ENCODE results near the gene VPREB3.
A peak's percentile ranks its signal among the peaks of the same experiment; 100 is the strongest.

Gene VPREB3

DNA sequence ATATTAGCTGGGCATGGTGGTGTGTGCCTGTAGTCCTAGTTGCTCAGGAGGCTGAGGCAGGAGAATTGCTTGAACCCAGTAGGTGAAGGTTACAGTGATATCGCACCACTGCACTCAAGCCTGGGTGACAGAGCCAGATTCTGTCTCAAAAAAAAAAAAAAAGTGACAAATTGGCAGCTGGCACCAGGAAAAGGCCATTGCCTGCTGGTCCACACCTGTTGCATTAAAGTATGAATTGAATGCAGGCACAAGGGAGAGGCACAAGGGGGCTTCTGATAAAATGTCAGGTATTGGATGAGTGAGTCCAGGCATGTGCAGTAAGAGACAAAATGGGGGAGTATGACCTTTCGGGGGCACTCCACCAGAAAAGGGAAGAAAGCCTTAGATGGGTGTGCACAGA lies 31.5 kb downstream of the VPREB3 start:
- DNase-seq, result no peak

DNA sequence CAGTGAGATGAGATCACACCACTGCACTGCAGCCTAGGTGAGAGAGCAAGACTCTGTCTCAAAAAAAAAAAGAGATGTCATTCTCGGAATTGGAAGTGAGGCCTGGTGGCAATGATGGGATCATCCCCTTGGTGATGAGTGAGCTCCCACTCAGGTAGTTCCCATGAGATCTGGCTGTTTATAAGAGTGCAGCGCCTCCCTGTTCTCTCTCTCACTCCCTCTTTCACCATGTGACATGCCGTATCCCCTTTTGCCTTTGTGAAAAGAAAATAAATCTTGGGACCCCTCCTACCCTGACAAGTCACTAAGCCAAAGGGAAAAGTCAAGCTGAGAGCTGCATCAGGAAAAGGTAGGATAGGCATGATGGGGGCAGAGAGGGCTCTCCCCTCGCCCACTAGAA lies 32.1 kb downstream of the VPREB3 start:
- no peak for DNase-seq

DNA sequence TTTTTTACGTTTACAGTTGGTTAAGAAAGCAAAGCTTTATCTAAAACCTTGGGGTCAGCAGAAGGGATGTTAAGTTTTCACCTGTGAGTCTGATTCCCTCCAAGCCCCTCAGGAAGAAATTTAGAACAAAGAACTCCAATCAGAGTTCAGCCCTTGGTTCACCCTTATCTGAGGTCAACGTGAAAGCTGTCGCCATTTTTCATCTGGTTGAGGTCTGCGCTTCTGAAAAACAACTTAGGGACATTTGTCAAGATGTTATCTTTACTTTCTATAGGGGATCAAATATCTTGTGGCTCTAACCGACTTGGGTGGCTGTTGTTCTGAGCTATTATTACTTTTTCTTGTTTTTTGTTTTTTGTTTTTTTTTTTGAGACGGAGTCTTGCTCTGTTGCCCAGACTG lies 33.4 kb downstream of the VPREB3 start:
- DNase-seq, result no peak

DNA sequence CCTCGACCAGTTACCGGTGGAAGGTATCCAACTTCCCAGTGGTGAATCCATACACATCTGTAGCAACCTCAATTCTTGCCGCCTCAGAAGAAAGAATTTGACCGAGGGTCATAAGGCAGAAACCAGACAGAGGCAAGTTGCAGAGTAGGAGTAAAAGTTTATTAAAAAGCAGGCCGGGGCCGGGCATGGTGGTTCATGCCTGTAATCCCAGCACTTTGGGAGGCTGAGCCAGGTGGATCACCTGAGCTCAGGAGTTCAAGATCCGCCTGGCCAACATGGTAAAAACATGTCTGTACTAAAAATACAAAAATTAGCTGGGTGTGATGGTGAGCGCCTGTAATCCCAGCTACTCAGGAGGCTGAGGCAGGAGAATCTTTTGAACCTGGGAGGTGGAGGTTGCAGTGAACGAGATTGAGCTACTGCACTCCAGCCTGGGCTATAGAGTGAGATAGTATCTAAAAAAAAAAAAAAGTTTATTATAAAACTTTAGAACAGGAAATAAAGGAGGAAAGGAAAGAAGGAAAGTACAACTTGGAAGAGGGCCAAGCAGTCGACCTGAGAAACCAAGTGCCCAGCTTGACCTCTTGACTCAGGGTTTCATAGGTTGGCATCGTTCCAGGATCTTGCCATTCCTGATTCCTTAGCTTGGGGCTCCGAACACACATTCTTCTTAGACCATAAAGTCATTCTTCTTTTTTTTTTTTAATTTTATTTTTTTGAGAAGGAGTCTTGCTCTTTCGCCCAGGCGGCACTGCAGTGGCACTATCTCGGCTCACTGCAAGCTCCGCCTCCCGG lies 35.7 kb downstream of the VPREB3 start:
- no peak for DNase-seq

DNA sequence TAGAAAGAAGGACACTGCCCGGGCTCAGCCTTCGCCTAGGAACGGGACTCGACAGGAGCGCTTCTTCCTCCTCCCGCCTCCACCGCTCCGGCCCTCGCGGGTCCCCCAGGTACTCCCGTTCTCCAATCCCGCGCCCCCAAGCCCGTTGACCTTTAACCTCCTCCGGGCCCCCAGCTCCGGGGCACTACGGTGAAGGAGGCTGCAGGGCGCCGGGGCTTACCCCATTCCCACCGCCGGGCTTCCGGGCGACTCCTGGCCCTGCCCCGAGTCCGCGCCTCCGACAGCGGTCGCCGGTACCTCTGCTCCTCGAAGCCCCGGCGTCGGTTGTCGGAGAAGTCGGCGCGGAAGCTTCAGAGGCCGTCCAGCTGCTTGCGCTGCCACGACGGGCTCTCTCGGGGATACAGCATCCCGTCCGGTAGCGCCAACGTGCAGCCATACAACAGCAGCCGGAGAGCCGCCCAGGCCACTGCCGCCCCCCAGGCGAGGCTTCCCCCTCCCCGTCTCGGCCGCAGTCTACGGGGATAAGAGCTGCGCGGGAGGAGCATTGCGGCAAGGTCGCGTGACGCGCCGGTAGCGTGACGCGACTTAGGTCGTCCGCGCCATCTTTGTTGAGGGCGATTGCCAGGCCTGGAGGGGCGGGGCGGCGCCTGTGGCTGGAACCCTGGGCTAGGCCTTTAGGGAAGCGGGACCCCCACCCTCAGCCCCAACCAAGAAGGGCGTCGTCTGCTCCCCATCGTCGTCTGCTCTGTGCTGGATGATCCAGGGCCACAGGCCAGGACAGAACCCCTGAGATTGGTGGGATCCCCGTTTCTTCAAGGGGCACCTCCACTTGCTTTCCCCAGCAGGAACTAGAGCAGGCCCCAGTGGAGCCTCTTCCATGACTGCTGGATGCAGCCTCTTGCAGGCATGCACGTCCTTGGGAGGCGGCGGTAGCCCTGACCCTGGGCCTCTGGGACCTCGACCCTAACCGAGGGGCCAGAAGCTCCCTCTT lies 37.1 kb downstream of the VPREB3 start:
- peak; percentile 52 to 56 for DNase-seq

DNA sequence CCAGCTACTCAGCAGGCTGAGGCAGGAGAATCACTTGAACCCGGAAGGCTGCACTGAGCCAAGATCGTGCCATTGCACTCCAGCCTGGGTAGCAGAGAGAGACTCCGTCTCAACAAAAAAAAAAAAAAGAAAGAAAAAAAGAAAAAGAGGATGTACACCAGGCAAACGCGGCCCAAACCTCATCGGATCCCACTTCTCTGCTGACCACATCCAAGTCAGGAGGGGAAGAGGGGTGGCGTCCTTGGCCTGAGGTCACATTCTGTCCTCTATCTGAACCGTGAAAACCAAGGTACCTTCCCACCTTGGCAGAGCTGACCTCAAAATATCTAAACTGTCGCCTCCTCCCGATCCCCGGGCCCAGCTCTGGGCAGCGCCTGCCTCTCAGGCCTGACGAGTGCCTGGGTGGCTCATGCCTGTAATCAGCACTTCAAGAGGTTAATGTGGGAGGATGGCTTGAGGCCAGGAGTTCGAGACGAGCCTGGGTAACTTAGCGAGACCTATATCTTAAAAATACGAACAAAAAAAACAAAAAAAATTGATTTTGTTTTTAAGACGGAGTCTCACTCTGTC lies 38.3 kb downstream of the VPREB3 start:
- DNase-seq, result peak; percentile 4 to 21

DNA sequence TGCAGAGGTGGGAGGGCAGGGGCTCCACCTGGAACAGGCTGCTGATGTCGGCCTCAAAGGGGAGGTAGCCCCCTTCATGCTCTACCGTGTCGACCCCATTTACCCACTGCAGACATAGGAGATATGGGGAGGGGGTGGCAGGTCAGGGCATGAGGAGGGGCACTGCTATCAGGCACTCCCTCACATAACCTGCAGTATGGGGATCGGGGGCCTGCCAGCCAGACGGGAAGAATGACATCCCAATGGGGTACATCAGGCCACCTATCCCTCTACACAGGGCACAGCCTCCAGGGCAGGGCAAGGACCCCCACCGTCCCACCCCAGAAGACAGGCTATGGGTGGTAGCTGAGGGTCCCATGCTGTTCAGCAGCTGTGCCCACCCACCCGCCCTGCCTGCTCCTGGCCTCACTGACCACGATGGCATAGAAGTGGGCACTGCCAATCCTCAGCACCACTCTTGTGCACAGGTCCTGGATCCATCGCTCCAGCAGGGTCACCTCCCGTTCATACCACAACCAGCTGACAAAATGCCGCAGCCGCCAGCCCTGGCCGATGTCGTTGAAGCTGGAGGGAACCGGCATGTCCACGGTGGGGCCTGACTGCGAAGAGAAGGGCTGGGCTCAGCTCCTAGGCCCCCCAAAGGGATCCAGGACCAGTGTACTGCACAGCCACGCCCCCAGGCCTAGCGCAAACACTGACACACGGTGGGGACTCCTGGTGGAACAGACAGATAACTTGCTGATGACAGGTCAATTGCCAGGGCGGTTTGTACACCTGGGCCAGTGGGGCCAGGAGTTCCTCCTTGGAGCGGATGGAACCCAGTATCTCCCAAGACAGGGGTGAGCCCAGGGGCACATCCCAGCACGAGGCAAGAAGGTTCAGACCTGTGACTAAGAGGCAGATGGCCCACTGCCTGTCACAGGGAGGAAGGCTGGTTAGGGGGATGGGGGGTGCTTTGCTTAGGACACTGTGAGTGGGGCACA lies 39.3 kb downstream of the VPREB3 start:
- no peak for DNase-seq

DNA sequence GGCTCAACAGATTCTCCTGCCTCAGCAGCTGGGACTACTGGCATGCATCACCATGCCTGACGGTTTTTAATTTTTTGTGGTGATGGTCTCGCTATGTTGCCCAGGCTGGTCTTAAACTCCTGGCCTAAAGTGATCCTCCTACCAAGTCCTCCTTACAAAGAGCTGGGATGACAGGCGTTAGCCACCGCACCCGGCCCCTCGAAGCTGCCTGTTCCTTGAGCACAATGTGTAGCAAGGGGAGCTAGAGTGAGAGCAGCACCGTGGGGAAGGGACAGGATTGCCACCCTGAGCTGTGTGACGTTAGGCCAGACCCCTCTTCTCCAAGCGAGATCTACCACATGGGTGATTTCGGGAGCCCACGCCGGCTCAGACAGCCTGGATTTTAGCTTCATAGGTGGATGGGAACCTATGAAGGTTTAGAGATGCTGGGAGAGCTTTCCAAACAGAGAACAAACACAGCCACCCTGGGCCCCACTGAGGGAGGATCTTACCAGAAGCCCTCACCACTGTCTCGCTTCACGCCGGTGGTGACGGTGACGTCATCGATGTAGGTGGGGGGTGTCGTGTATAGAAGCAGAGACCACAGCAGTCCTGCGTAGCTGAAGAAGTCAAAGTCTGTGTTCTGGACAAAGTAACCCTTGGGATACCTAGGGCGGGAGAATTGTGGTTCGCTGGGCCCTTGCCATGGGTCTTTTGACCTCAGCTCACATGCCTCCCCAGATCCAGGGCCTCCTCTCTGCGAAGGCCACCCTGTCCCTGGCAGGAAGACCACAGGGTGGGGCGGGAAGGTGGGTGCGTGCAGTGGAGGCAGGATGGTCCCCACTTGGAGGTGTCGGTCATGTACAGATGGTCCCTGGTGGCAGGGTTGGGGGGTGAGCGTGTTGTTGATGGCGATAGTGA lies 40.3 kb downstream of the VPREB3 start:
- DNase-seq, result no peak

DNA sequence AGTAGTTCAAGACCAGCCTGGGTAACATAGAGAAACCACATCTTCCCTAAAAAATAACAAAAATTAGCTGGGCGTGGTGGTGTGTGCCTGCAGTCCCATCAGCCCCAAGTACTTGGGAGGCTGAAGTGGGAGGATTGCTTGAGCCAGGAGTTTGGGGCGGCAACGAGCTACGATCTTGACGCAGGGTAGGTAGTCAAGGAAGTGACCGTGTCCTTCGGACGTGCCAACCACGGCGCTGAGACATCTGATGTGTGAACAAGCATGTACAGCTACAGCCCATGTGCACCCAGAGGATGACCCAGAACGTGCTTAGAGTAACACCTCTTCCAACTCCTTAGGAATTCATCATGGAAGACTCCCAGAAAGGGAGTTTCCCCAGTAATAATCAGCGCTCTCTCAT lies 42.0 kb downstream of the VPREB3 start:
- no peak for DNase-seq

DNA sequence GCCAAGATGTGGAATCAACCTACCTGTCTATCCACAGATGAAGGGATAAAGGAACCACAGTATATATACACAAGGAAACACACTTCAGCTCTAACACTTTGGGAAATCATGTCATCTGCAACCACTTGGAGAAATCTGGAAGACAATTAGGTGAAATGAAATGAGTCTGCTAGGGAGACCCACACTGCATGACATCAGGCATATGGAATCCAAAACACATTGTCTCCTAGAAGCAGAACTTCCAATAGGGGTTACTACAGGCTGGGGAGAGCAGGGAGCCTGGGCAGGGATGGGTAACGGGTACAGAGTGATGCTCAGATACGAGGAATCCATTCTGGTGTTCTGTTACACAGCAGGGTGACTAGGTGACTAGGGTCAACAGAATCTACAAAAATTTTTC lies 45.1 kb downstream of the VPREB3 start:
- DNase-seq, result no peak

DNA sequence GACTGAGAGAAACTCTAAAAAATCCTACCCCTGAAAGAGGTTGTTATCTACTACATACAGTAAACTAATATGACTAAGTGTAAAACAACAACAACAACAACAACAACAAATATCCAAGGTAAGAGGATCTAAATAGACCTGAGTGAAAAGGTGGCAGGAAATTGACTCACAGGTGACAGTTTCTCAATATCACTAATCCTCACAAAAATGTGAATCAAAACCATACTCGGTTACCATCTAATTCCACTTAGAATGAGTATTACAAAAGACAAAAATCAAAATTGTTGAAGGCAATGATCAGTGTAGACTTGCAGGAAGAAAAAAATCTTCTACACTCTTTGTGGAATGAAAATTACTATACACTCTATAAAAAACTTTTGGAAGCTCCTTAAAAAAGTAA lies 46.0 kb downstream of the VPREB3 start:
- DNase-seq, result no peak

DNA sequence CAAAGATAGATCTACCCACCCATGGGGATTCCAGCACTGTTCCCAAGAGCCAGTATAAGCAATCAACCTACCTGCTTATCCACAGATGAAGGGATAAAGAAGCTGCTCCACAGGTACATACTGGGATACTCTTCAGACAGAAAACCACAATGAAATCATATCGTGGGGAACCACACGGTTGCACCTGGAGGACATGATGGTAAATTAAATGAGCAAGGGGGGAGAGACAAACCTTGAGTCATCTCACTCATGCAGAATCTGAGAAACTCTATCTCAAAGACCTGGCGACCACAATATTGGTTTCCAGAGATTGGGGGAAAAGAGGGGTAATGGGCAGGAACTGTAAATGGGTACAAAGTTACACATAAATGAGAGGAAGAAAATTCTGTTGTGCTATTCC lies 48.9 kb downstream of the VPREB3 start:
- no peak for DNase-seq

DNA sequence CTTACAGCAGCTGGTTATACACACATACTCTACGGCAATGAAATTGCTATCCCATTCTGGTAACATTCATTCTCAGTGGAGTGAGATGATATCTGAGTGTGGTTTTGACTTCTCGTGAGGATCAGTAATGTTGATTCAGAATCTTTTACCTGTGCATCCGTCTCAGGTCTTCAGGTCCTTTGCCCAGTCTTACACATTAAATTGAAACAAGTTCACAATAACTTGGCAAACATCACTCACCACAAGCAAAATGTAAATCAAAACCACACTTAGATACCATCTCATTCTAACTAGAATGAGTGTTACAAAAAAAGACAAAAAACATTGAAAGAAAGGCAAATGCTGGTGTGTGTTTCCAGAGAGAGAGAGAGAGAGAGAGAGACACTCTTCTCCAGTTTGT lies 49.4 kb downstream of the VPREB3 start:
- no peak for DNase-seq

DNA sequence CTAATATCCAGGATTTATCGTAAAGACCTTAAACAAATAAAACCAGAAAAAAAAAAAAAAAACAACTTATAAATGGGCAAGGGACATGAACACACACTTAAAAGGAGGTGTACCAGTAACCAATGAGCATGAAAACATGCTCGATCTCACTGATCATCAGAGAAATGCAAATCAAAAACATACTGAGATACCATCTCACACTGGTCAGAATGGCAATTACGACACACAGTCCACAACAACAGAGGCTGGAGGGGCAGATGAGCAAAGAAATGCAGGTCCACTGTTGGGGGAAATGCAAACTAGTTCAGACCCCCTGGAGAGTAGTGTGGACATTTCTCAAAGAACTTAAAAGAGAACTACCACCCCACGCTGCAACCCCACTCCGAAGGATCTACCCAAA lies 50.2 kb downstream of the VPREB3 start:
- DNase-seq, result no peak

Data from AML-193 (cell line).